ENCODE measurements around the gene COPG2. TPM values are rescaled to one million over a fixed set of nuclear protein-coding genes. Genes with fewer than 3 reads are reported as not detected.

Gene COPG2
- polyA plus RNA-seq, 2 of the 4 experiments (the other 2 are of a cell fraction), result 17.1 to 39.5 TPM

GRCh38 chr7:130712416-130712815 lies 43.9 kb upstream of the COPG2 start:
- POLR2A ChIA-PET, result no interaction called here
- peaks cover 4% of the 10 kb centered on the region; the same call in 1 of the 3 replicates for H3K9me3 ChIP-seq
- FAIRE-seq, result no peak
- no peak overlapping the region for H3K4me3 ChIP-seq
- DNase-seq (ENCODE audit: low read depth in 1 of 2, low spot score in 1 of 2), result no peak
- H3K4me1 ChIP-seq, result no peaks in the 10 kb centered on the region
- H3K27ac ChIP-seq, result no peak overlapping the region
- WGBS (ENCODE audit: missing lambda C conversion rate), result 9% methylated on average over 3 of the region's 3 CpGs
- ATAC-seq, result no peak
- H3K4me2 ChIP-seq, result no peak overlapping the region
- CTCF ChIA-PET, result interaction anchor here (0.6 kb wide), 1 partner anchor 49 kb away, joined by 3 read pairs; no protein-coding TSS in a partner anchor
- TF ChIP-seq CBX2 (IDR thresholded peaks at IDR 0.05; ENCODE audit: borderline replicate concordance, low read depth) (no peak), KDM5A (IDR thresholded peaks at IDR 0.05) (no peak), TFCP2L1 (CRISPR knock-in tag; IDR thresholded peaks at IDR 0.05) (no peak), ZC3H11A (IDR thresholded peaks at IDR 0.05) (no peak), HOXA7 (CRISPR knock-in tag; IDR thresholded peaks at IDR 0.05) (no peak), CBX8 (IDR thresholded peaks at IDR 0.05) (no peak), CHD4 (IDR thresholded peaks at IDR 0.05; ENCODE audit: borderline replicate concordance) (no peak), NFE2L2 (conservative IDR thresholded peaks at IDR 0.05; ENCODE audit: low read length) (no peak), ATOH8 (CRISPR knock-in tag; IDR thresholded peaks at IDR 0.05; ENCODE audit: low read depth) (no peak)

GRCh38 chr7:130708766-130709165 lies 40.2 kb upstream of the COPG2 start:
- DNase-seq (ENCODE audit: low read depth in 1 of 2, low spot score in 1 of 2), result no peak
- no peak for ATAC-seq
- Histone ChIP-seq H3K4me1 (no peaks in the 10 kb centered on the region), H3K4me3 (no peak overlapping the region), H3K4me2 (no peak overlapping the region), H3K9me3 (peaks cover 24% of the 10 kb centered on the region), H3K27ac (no peak overlapping the region)
- no peak for FAIRE-seq
- ChIA-PET CTCF (interaction anchor here (1.6 kb wide), 1 partner anchor 15 kb away, joined by 3 read pairs; no protein-coding TSS in a partner anchor), POLR2A (no interaction called here)
- no peak for TF ChIP-seq POLR2A (IDR thresholded peaks at IDR 0.05; ENCODE audit: low read length)
- TF ChIP-seq BCL3 (IDR thresholded peaks at IDR 0.05), result no peak
- no peak for TF ChIP-seq CHD4 (IDR thresholded peaks at IDR 0.05; ENCODE audit: borderline replicate concordance)
- TF ChIP-seq HES2 (IDR thresholded peaks at IDR 0.05), result no peak
- no peak for TF ChIP-seq KDM5A (IDR thresholded peaks at IDR 0.05)
- TF ChIP-seq NPAS2 (CRISPR knock-in tag; IDR thresholded peaks at IDR 0.05; ENCODE audit: borderline replicate concordance), result no peak
- TF ChIP-seq FOSB (CRISPR knock-in tag; IDR thresholded peaks at IDR 0.05), result no peak
- no peak for TF ChIP-seq PBX3 (IDR thresholded peaks at IDR 0.05)
- TF ChIP-seq MAX (IDR thresholded peaks at IDR 0.05), result no peak
- TF ChIP-seq HOXB5 (CRISPR knock-in tag; IDR thresholded peaks at IDR 0.05), result no peak
- no peak for TF ChIP-seq HOXA7 (CRISPR knock-in tag; IDR thresholded peaks at IDR 0.05)
- TF ChIP-seq NR3C1 (IDR thresholded peaks at IDR 0.05), result no peak
- no peak for TF ChIP-seq POLR2AphosphoS2 (conservative IDR thresholded peaks at IDR 0.05; ENCODE audit: low read length)
- TF ChIP-seq CBX2 (IDR thresholded peaks at IDR 0.05; ENCODE audit: borderline replicate concordance, low read depth), result no peak
- WGBS (ENCODE audit: missing lambda C conversion rate), result 25% methylated on average over 4 of the region's 4 CpGs

- ChIA-PET POLR2A (no interaction called here), CTCF (interaction anchor here (1.1 kb wide), 1 partner anchor 13 kb away, joined by 4 read pairs; no protein-coding TSS in a partner anchor)
- no peak overlapping the region for H3K4me3 ChIP-seq
- TF ChIP-seq JUNB (IDR thresholded peaks at IDR 0.05), result no peak
- TF ChIP-seq RAD21 (conservative IDR thresholded peaks at IDR 0.05 in 1 of 2, IDR thresholded peaks at IDR 0.05 in 1 of 2), result no peak
- TF ChIP-seq BCL3 (IDR thresholded peaks at IDR 0.05), result no peak
- DNase-seq (ENCODE audit: low read depth in 1 of 2, low spot score in 1 of 2) (no peak), ATAC-seq (no peak), FAIRE-seq (no peak)
- H3K27ac ChIP-seq, result no peak overlapping the region
- 65% methylated on average over 4 of the region's 4 CpGs for WGBS (ENCODE audit: missing lambda C conversion rate)
- no peaks in the 10 kb centered on the region for H3K4me1 ChIP-seq
- no peak overlapping the region for H3K4me2 ChIP-seq
- H3K9me3 ChIP-seq, result peaks cover 24% of the 10 kb centered on the region
Observed at GRCh38 chr7:130708001-130708400, 39.5 kb upstream of the COPG2 start.

All from A549 (cell line).